Epidermal melanocyte (primary cell): ENCODE measurements around the gene LILRA1.
"Not testable (repeated sequence)": the region's sequence is repeated elsewhere in the genome, so short reads cannot be mapped to it uniquely, and the experiment has no call there.

Source experiments
- DNase-seq: peaks from one replicate; pipeline ENCODE4 v3.0.0; 2011; ENCODE audit warnings: low spot score; ENCODE audit not compliant: insufficient read length

LILRA1 gene

DNA sequence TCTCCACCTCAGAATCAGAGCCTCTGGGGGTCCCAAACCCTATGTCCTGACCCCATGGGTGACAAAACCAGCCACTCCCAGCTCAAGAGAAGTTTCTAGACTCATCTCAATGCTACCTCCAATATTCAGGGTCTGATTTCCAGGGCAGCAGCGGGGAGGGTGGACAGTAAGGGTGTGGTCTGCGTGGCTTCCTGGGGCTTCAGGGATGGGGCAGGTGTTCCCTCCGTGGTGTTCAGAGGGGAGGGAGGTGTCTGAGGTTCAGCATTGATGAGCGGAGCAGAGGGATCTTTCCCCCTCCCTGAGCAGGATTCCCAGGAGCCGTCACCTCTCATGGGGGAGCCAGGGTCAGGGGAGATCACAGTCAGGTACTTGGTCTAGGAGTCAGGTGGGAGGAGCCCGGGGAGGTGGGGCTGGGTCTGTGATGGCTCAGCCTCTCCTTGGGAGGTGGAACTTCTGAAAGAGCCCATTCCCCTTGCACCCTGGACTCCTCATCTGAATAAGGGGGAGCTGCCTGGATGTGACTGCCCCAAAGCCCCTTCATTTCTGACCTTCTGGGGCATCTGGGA, 16.9 kb upstream of the LILRA1 start:
- no peak for DNase-seq

DNA sequence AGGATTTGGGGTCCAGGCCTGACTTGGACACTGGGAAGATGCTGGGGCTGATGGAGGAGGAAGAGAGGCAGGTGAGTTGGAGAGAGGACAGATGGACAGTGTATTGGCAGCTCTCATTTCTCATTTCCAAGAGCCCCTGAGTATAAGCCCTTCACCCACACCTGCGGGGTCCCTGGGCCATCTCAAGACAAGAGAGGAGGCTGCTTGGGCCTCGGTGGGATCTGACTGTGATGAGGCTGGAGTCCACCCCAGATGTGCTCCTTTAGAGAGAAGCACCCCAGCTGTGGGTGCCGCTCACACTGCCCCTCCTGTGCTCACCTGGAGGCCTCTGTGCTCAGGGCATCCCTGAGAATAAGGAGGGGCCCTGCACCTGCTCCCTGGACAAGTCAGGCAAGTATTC, 16.1 kb upstream of the LILRA1 start:
- no peak for DNase-seq

DNA sequence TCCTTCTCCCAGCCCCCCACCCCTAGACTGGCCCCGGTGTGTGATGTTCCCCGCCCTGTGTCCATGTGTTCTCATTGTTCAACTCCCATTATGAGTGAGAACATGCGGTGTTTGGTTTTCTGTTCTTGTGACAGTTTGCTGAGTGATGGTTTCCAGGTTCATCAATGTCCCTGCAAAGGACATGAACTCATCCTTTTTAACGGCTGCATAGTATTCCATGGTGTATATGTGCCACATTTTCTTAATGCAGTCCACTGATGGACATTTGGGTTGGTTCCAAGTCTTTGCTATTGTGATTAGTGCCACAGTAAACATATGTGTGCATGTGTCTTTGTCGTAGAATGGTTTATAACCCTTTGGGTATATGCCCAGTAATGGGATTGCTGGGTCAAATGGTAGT, 15.2 kb upstream of the LILRA1 start:
- not testable (repeated sequence) for DNase-seq

DNA sequence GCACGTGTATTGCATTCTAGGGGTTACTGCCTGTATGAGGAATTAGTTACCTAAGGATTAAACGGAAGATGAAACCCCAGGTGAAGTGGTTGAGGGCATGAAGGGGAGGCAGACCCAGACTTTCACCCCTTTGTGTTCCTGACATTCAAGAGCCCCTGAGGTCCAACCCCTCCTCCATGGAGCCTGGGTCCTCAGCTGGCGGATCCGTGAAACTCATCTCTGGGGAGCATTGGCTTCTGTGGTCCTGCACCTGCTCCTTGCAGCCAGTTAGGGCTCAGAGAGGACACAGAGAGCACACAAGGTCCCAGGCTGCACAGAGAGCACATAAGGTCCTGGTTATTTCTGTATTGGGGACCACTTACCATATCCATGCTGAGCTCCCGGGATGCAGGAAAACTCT, 7.0 kb upstream of the LILRA1 start:
- no peak for DNase-seq

DNA sequence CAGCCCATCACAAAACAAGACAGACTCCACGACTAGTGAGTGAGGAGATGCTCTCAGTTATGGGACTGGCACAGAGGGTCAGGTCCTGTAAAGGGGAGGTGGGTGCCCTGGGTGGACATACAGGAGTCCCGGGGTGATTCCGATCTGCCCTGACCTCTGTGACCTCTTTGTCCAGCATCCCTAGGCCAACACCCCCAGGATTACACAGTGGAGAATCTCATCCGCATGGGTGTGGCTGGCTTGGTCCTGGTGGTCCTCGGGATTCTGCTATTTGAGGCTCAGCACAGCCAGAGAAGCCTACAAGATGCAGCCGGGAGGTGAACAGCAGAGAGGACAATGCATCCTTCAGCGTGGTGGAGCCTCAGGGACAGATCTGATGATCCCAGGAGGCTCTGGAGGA, 6.4 kb upstream of the LILRA1 start:
- no peak for DNase-seq

DNA sequence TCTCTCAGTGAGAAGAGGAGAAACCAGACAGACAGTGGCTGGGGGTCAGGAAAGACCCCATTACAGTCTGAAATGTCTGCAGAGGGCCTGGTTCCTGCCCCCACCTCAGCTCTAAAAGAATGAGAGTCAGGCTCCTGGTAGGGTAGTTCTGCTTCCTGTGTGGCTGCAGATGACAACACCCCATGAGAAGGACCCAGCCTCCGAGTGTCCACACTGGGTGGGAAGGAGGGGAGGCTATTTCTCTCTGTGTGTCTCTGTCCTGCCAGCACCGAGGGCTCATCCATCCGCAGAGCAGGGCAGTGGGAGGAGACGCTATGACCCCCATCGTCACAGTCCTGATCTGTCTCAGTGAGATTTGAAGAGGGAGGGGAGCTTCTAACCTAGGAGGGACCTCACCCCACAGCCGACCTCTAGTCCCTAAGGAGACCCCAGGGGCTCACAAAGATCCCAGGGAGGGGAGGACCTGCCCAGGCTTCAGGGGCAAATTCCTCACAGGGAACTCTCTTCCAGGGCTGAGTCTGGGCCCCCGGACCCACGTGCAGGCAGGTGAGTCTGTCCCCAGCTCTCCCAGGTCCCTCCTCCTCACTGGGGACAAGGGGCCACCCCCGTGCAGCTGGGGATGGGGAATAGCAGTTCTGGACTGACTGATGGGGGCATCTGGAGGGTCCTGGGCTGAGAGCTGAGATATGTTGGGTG, 647 bp downstream of the LILRA1 start:
- not testable (repeated sequence) for DNase-seq

DNA sequence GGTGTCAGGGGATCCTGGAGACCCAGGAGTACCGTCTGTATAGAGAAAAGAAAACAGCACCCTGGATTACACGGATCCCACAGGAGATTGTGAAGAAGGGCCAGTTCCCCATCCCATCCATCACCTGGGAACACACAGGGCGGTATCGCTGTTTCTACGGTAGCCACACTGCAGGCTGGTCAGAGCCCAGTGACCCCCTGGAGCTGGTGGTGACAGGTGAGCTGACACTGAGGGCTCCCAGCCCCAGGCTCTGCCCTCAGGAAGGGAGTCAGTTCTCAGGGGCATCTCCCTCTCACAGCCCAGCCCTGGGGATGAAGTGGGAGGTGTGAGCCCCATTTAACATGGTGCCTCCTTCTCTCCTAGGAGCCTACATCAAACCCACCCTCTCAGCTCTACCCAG, 1.3 kb downstream of the LILRA1 start:
- DNase-seq, result no peak

DNA sequence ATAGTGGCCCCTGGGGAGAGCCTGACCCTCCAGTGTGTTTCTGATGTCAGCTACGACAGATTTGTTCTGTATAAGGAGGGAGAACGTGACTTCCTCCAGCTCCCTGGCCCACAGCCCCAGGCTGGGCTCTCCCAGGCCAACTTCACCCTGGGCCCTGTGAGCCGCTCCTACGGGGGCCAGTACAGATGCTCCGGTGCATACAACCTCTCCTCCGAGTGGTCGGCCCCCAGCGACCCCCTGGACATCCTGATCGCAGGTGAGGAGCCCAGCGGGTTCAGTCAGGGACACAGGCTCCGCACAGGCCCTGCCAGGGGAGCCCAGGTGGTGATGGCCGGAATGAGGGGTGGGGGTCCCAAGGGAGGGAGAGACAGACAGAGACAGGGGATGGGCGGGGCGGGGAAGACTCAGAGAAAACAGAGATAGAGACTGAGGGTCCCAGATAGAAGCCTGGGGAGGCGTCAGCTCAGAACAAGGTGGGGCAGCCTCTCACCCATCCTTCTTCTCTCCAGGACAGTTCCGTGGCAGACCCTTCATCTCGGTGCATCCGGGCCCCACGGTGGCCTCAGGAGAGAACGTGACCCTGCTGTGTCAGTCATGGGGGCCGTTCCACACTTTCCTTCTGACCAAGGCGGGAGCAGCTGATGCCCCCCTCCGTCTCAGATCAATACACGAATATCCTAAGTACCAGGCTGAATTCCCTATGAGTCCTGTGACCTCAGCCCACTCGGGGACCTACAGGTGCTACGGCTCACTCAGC, 2.4 kb downstream of the LILRA1 start:
- DNase-seq, result not testable (repeated sequence)

DNA sequence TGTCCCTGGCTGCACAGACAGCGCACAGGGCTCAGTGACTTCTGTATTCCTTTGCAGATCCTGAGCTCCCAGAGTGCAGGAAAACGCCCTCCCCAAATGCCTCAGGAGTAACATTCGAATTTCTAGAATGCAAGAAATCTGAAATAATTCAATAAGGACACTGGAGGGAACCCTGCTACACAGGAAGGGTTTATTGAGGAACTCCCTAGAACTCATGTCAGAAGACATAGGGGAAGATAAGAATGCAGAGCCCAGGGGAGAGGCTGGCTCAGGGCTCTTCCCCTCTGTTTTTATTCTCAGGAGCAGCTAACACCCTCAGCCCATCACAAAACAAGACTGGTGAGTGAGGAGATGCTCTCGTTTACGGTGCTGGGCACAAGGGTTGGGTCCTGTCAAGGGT, 6.8 kb downstream of the LILRA1 start:
- no peak for DNase-seq

DNA sequence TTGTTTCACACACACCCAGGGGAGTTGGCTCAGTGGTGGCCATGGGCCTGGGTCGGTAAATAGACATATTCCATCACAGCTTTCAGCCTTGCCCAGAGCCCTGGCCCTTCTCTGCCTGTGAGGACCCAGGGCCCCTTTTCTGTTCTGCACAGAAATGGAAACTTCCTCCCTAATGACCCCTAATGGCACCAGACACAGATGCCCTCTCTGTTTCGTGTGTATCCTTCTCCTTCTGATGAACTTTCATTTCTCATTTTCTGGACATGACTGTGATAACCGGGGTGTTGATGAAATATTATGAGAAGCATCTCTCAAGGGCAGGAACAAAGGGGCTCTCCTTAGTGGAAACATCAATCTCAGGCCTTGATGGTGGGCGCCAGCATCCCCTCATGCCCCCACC, 12.8 kb downstream of the LILRA1 start:
- no peak for DNase-seq

DNA sequence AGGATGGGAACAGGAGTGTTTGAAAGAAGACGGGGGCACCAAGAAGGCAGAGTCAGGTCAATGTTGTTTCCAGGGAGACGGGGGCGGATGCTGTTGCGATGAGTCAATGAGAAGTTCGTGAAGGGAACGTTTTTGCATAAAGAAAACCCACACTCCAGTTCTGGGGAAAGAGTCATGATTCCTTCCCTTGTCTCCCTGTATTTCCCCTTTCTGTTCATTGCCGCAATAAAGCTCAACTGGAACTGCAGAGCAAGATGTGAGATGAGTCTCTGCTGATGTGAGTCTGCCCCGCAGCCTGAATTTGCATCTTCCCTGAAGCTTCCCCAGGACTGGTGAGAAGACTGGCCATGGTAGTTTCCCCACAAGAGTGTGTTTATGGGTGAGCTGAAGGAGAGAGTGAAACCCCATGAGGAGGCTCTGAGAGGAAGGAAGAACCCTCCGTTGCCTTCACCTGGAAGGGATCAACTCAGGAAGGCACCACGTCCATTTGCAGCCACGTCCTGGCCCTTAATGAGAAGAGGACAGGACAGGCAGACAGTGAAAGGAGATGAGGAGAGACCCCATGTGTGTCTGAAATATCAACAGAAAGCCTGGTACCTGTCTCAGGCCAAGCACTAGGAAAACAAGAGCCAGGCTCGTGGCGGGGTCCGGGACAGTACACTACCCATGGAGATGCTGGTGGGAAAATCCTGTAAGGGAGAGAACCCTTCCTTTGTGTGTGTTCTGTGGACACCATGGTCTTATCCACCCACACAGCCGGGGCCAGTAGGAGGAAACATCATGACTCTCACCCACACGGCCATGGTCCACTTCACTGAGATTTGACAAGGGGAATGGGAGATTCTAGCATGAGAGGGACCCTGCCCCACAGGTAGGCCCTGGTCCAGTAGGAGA, 13.7 kb downstream of the LILRA1 start:
- DNase-seq, result no peak

DNA sequence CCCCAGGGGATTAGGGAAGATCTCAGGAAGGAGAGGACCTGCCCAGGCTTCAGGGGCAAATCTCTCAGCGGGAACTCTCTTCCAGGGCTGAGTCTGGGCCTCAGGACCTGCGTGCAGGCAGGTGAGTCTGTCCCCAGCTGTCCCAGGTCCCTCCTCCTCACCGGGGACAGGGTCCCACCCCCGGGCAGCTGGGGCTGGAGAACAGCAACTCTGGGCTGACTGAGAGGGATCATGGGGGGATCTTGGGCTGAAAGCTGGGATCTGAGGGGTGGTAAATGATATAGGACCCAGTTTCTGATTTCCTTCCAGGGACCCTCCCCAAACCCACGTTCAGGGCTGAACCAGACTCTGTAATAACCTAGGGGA, 14.3 kb downstream of the LILRA1 start:
- no peak for DNase-seq

DNA sequence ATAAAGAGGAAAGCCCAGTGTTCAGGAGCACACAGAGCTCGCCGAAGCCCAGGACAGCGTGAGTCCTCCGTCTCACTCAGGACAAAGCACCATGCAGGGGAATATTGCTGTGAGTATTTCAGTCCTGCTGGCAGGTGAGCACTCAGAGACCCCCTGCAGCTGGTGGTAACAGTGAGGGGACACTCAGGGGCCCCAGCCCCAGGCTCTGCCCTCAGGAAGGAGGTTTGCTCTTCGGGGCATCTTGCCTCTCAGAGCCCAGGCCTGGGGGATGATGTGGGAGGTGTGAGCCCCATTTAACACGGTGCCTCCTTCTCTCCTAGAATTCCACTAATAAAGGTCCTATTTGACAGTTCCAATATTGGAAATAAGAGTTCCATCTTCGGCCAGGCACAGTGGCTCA, 14.8 kb downstream of the LILRA1 start:
- no peak for DNase-seq

DNA sequence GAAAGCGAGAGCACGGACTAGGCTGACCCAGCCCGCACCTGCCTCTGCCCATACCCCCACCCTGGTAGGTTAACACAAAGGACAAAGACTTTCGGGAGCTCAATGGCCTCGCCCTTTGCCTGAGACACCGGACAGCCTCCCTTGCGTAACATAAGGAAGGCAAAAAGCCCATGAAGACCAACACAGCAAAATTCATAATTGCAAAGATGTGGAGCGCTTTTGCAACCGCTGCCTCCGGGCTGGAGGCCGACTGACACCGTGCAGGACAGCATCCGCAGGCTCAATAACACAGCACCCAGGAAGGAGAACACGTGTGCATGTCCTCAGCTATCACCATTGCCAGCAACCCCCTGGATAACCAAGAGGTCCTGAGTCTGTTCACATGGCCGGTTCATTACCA, 15.4 kb downstream of the LILRA1 start:
- no peak for DNase-seq

DNA sequence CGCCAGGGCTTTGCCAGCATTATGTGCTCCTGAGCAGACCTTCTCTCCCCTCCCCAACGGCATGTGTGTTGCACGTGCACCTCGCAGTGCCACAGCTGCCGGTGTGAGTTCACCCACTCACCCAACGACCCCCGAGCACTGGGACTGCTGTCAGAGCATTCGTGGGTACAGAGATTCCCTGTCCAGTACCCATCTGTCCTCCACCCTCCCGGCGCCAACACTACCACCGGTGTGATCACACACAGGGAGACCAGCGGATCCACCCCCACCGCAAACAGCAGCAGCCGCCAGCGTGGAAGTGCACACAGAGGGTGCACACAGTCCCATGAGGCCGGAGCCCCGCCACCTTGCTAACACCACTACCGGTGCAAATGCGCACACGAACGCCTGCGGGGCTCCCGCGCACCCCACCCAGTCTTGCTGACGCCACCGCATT, 15.9 kb downstream of the LILRA1 start:
- DNase-seq, result no peak

DNA sequence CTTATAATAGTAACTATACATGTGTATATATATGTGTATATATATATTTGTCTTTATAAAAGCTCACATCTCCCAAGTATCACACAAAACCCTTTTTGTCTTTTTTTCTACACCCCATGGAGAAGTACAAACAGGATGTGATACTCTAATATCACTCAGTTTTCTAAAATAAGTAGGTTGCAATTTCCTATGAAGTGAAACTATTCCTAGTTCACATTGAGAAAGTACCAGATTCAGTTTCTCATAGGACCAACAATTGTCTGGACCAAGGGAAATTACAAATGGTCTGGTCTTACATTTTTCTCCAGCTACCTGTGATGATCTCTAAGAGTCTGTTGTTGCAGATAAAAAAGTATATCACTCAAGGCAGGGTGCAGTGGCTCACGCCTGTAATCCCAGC, 19.0 kb downstream of the LILRA1 start:
- DNase-seq, result no peak

DNA sequence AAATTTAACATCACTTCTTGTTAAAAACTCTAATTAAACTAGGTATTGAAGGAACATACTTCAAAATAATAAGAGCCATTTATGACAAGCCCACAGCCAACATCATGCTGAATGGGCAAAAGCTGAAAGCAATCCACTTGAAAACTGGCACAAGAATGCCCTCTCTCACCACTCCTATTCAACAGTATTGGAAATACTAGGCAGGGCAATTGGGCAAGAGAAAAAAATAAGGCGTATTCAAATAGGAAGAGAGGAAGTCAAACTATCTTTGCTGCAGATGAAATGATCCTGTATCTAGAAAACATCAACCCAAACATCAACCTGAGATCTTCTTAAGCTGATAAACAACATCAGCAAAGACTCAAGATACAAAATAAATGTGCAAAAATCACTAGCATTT, 21.3 kb downstream of the LILRA1 start:
- no peak for DNase-seq

DNA sequence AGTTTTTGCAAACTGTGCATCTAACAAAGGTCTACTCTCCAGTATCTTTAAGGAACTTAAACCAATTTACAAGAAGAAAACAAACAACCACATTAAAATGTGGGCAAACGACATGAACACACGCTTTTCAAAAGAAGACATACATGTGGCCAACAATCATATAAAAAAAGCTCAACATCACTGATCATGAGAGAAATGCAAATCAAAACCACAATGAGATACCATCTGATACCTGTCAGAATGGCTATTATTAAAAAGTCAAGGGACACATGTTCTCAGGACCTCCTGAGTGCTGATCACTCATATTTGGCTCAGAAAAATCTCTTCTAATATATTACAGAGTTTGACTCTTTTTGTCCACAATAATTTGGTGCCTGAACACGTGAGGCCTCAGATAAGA, 22.6 kb downstream of the LILRA1 start:
- no peak for DNase-seq

DNA sequence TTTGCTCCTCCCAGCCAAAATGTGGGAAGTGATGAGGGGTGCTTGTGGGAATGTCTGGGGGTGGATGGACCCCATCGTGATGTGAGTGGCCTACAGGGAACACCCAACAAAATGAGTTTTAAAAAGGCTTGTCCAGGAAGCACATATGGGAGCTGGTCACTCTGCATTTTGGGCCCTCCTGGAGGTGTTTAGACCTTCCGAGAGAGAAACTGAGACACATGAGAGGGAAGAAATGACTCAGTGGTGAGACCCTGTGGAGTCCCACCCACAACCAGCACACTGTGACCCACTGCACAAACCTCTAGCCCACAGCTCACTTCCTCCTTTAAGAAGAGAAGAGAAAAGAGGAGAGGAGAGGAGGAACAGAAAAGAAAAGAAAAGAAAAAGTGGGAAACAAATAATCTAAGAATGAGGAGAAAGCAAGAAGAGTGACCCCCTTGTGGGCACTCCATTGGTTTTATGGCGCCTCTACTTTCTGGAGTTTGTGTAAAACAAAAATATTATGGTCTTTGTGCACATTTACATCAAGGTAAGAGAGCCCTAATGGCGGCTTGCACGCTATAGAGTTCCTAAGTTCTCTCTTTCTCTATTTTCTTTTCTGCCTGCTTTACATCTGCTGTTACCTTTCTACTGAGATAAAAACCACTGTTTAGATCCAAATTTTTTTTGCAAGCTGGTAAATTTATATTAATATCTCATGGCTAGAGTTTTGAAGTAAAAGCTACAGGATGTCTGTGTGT, 23.6 kb downstream of the LILRA1 start:
- DNase-seq, result no peak

DNA sequence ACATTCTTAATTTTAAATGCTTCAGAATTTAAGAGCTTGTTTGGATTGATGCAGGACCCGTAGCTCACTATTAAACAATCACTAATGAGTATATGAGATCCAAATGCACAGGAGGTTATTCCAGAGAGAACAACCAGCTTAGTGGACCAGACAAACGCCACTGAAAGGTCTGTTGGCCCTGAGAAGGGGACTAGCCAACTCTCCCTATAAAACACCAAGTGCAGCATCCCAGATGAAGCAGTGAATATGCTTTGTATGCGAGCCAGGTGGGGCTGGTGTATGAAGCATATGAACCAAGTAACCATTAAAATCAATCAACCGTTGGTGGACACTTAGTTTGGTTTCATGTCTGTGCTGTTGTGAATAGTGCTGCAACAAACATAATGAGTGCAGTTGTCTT, 27.0 kb downstream of the LILRA1 start:
- no peak for DNase-seq

DNA sequence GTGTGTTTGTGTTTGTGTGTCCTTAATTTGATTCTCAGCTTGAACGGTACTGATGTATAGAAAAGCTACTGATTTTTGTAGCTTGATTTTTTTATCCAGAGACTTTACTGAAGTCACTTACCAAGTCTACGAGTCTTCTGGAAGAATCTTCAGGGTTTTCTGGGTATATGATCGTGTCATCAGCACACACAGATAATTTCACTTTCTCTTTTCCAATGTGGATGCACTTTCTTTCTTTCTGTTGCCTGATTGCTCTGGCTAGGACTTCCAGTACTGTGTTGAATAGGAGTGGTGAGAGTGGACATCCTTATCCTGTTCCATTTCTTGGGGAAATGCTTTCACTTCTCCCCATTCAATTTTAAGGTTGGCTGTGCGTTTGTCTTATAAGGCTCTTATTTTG, 29.0 kb downstream of the LILRA1 start:
- DNase-seq, result no peak
